Pancreas (tissue), 10 donors: ENCODE measurements around the gene ARHGAP11A. TPM values are rescaled to one million over a fixed set of nuclear protein-coding genes. Genes with fewer than 3 reads are reported as not detected.

Experiments used
- ATAC-seq, 4 donors: fragments of 200-7000 bp; cut with Tn5 transposase; one replicate each; pipeline versions ENCODE4 v1.8.0 to v1.9.1; 2020; ENCODE audit warnings: mild to moderate bottlenecking in 4 of 4, moderate library complexity in 4 of 4
- DNase-seq, 6 donors: peaks; one replicate each; pipeline ENCODE4 v3.0.0-alpha.2; 2020
- FAIRE-seq: peaks from 2 replicates; lab custom pipeline; 2012; peaks lifted over from hg19 to GRCh38; lab: Jason Lieb, UNC
- H3K27ac ChIP-seq, 4 donors: fragments of 200-600 bp; sonication (generic); 1 replicate in 3 of 4; 2 replicates in 1 of 4; pipeline versions ENCODE4 v1.5.0 to v1.8.0; 2020
- H3K27me3 ChIP-seq, 4 donors: fragments of 200-600 bp; one replicate each; pipeline ENCODE4 v1.8.0; 2021
- H3K36me3 ChIP-seq, 3 donors: fragments of 200-600 bp; sonication (generic) in 1 of 3; one replicate each; pipeline versions ENCODE4 v1.5.0 to v1.8.0; 2020 to 2021
- H3K4me1 ChIP-seq, 3 donors: fragments of 200-600 bp; one replicate each; pipeline ENCODE4 v1.8.0; 2021
- H3K4me3 ChIP-seq, 4 donors: fragments of 200-600 bp; sonication (generic) in 2 of 4; one replicate each; pipeline versions ENCODE4 v1.5.0 to v1.8.0; 2020 to 2021
- H3K9me3 ChIP-seq, 4 donors: fragments of 200-600 bp; one replicate each; pipeline ENCODE4 v1.8.0; 2021
- CTCF ChIP-seq, 4 donors: fragments of 200-600 bp; sonication (generic) in 3 of 4; IDR thresholded peaks; one replicate each; pipeline versions ENCODE4 v1.5.0 to v1.8.0; 2021; ENCODE audit warnings: antibody characterized with exemption in 4 of 4
- WGBS, 2 donors: extraction: QIAGEN DNeasy Blood & Tissue Kit; methylation state at CpG; one replicate each; pipeline ENCODE4 v1.1.7; 2013; 5-methylcytosine and 5-hydroxymethylcytosine counted together
- intact Hi-C, 3 donors: fragments of 100-400 bp; cut with DNase I; formaldehyde crosslinking; loops; one replicate each; pipeline versions ENCODE4 v1.11.1 to v1.14.2; 2022
- polyA plus RNA-seq, 2 donors: library from polyadenylated mRNA; stranded (reverse); fragments of 200-250 nt; gene quantifications; one replicate each; pipeline ENCODE4 v1.2.3, GENCODE V29; 2013
- total RNA-seq, 6 donors: library from RNA; stranded (reverse); fragmentation: NEBNext Ultra II Directional in 4 of 6; extraction: Animal tissue kit (Norgen Biotek cat#: 25700) in 4 of 6; gene quantifications; one replicate each; pipeline versions ENCODE4 v1.2.1 to v1.2.4, GENCODE V29; 2021 to 2023
- donor health status: healthy with polysubstance abuse.
- donor health status: DM: no; HTN: no; CAD: no; lungs with moderate emphysema.
- donor health status: DM: no; HTN: no; CAD: no.
- donor health status: control.
- donor health status: control.
- donor health status: Bipolar disorder and iron deficiency.
- donor health status: DM: yes; HTN: yes; CAD: no.
- donor health status: DM: no; HTN: no; CAD: no.
- donor health status: DM: no; HTN: no; CAD: no.
- donor health status: DM: yes; HTN: yes; CAD: no.

The ARHGAP11A gene
- total and polyA plus RNA-seq, 8 donors, result 0.80 to 3.4 (median 3.1) TPM

- no peaks in the 10 kb centered on the region for H3K27me3 ChIP-seq
- intact Hi-C loops, result loop anchor here in 1 of 3 donors (10.0 kb wide), 1 partner anchor 270 kb away; no protein-coding TSS in a partner anchor
Measured at GRCh38 chr15:32664796-32665195, 49.5 kb downstream of the ARHGAP11A start.

GRCh38 chr15:32667321-32667720, 52.0 kb downstream of the ARHGAP11A start:
- WGBS, 2 donors, result 95 to 97% methylated on average over 6 of the region's 6 CpGs
- FAIRE-seq, result no peak
- no peak for TF ChIP-seq CTCF (IDR thresholded peaks at IDR 0.05)
- H3K9me3 ChIP-seq, result no peaks in the 10 kb centered on the region
- H3K27me3 ChIP-seq, result no peaks in the 10 kb centered on the region
- no peak overlapping the region for H3K27ac ChIP-seq
- no peak for ATAC-seq
- intact Hi-C loops, result loop anchor here in 1 of 3 donors (10.0 kb wide), 1 partner anchor 267 kb away; no protein-coding TSS in a partner anchor
- no peaks in the 10 kb centered on the region for H3K4me1 ChIP-seq
- no peak for DNase-seq
- no peaks in the 10 kb centered on the region for H3K36me3 ChIP-seq
- H3K4me3 ChIP-seq, result no peak overlapping the region

More at GRCh38 chr15:32664796-32665195, 49.5 kb downstream of the ARHGAP11A start:
- no peak for DNase-seq
- Histone ChIP-seq H3K4me1 (peaks cover 0 to 13% (median 6%) of the 10 kb centered on the region in 3 donors), H3K36me3 (no peaks in the 10 kb centered on the region), H3K27ac (no peak overlapping the region), H3K4me3 (no peak overlapping the region), H3K9me3 (no peaks in the 10 kb centered on the region)
- no peak for ATAC-seq
- TF ChIP-seq CTCF (IDR thresholded peaks at IDR 0.05), result no peak
- no peak for FAIRE-seq

- Histone ChIP-seq H3K4me1 (no peaks in the 10 kb centered on the region), H3K27me3 (no peaks in the 10 kb centered on the region), H3K27ac (no peak overlapping the region), H3K4me3 (no peak overlapping the region), H3K9me3 (no peaks in the 10 kb centered on the region), H3K36me3 (no peaks in the 10 kb centered on the region)
- no peak for TF ChIP-seq CTCF (IDR thresholded peaks at IDR 0.05)
- FAIRE-seq (no peak), DNase-seq (no peak), ATAC-seq (no peak)
- intact Hi-C loops, result loop anchor here in 1 of 3 donors (10.0 kb wide), 1 partner anchor 266 kb away; no protein-coding TSS in a partner anchor
- 91% methylated on average over 2 of the region's 2 CpGs for WGBS, 2 donors
Measured at GRCh38 chr15:32668942-32669341, 53.6 kb downstream of the ARHGAP11A start.

GRCh38 chr15:32669896-32670611, 54.8 kb downstream of the ARHGAP11A start:
- DNase-seq (no peak), ATAC-seq (peak in 3 of 4 donors; percentile 26 to 43 (median 27)), FAIRE-seq (no peak)
- TF ChIP-seq CTCF (IDR thresholded peaks at IDR 0.05), result no peak
- H3K36me3 ChIP-seq, result no peaks in the 10 kb centered on the region
- H3K9me3 ChIP-seq, result no peaks in the 10 kb centered on the region
- H3K4me3 ChIP-seq, result no peak overlapping the region
- H3K4me1 ChIP-seq, result no peaks in the 10 kb centered on the region
- H3K27me3 ChIP-seq, result no peaks in the 10 kb centered on the region
- intact Hi-C loops, result loop anchor here in 1 of 3 donors (10.0 kb wide), 1 partner anchor 265 kb away; no protein-coding TSS in a partner anchor
- WGBS, 2 donors, result 39 to 49% methylated on average over 5 of the region's 5 CpGs
- no peak overlapping the region for H3K27ac ChIP-seq

GRCh38 chr15:32670623-32671022, 55.3 kb downstream of the ARHGAP11A start:
- no peak for TF ChIP-seq CTCF (IDR thresholded peaks at IDR 0.05)
- FAIRE-seq (no peak), ATAC-seq (no peak), DNase-seq (no peak)
- Histone ChIP-seq H3K4me1 (no peaks in the 10 kb centered on the region), H3K9me3 (no peaks in the 10 kb centered on the region), H3K27ac (no peak overlapping the region), H3K4me3 (no peak overlapping the region), H3K36me3 (no peaks in the 10 kb centered on the region), H3K27me3 (no peaks in the 10 kb centered on the region)
- 71 to 81% methylated on average over 3 of the region's 3 CpGs for WGBS, 2 donors
- intact Hi-C loops, result no loop called here
